Activated CD8-positive, alpha-beta memory T cell treated with anti-CD3 and anti-CD28 coated beads for 4 hours (primary cell): Measurements from ENCODE around the gene UTF1.

Experiments
- DNase-seq, 2 donors: peaks; one replicate each; pipeline ENCODE4 v3.0.0-alpha.2; 2020; ENCODE audit warnings: low read depth in 2 of 2

UTF1 gene

GRCh38 chr10:133196936-133197758 lies 32.9 kb upstream of the UTF1 start:
- DNase-seq, result no peak

- DNase-seq, result no peak
These were observed 32.2 kb upstream of the UTF1 start for GRCh38 chr10:133197786-133198185.

DNA sequence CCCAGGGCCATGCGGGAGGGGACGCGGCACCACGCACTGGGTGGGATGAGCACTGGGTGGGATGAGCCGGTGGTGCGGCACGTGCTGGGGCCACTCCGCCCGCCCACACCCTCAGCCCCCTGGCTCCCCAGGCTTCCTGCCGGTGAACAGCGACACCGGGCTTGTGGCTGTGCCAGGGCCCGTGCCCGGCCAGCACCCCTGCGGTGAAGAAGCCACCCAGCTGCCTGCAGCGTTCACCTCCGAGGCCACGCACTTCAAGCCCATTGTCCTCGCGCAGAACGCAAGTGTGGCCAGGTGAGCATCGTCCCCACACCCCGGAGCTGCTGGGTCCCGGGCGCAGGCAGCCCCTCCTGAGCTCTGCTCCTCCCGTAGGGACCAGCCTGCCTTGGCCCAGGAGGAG lies 31.8 kb upstream of the UTF1 start:
- no peak for DNase-seq

DNA sequence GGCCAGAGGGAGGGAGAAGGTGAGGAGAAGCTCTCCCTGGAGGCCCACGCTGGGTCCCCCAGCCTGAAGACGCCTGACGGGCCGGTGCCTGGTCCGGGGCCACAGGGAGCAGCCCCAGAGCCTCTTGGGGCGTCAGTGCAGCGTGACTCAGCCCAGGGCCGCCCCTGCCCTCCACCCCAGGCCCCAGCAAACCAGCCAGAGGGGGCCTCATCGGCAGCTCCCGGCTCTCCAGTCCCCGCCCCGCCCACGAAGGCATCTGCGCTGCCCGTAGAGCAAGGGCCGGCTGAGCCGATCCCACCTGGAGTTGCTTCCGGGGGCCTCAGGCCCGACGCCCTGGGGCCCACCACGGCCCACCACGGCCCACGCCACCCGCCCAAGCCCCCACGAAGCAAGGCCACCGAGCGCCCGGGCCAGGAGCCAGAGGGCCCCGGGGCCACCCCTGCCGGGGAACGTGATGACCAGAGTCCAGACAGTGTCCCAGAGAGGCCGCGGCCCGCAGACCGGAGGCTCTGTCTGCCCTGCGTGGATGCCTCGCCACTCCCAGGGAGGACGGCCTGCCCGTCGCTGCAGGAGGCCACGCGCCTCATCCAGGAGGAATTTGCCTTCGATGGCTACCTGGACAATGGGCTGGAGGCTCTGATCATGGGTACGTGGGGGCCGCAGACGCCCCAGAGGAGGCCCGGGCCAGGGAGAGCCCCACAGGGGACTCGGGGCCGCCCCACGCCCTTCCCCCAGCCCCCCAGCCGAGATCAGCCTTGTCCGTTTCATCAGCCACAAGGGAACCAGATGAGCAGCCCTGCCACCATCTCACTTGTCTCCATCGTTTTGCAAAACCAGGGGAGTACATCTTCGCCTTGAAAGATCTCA lies 31.2 kb upstream of the UTF1 start:
- no peak for DNase-seq

GRCh38 chr10:133199488-133199885 lies 30.5 kb upstream of the UTF1 start:
- DNase-seq, result no peak

DNA sequence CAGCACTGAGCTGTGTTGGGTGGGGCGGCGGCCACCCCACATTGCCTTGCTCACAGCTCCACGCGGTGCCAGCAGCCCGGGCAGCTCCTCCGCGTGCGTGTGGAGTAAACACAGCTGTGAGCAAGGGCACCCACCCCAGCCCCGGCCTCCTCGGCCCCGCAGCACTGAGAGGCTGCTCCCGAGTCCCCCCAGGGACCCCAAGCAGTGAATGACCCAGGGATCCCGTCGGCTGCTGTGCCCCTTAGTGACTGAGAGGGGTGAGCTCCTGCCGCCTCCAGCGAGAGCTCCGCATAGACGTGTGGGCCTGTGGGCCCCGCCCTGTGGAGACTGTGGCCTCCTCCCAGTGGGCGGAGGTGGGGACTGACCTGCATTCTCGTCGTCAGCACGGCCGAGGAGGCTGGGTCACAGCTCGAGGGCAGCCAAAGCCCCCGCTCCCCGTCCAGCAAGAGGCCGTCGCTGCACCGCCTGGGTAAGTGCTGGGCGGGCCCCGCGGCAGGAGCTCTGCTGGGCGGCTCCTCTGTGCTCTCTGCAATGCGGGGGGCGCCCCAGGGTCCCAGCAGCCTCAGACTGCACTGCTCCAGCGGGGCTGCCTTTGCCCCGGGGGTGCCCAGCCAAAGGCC lies 29.9 kb upstream of the UTF1 start:
- no peak for DNase-seq

DNA sequence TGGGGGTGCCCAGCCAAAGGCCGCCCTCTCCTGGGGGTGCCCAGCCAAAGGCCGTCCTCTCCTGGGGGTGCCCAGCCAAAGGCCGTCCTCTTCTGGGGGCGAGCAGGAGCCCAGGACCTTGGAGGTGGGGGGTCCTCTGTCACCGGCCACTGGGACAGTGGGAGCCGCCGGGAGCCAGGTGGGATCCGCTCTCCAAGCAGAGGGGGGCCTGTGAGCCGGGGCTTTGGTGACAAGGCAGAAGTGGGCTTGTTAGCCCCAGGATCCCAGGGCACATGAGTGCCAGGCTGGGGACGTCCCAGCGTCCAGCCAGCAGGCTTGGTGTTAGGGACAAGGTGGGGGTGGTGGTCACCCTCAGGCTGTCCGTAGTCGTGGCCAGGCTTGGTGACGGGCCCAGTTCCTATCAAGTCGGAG lies 29.4 kb upstream of the UTF1 start:
- no peak for DNase-seq

GRCh38 chr10:133201151-133201947 lies 28.7 kb upstream of the UTF1 start:
- DNase-seq, result no peak

DNA sequence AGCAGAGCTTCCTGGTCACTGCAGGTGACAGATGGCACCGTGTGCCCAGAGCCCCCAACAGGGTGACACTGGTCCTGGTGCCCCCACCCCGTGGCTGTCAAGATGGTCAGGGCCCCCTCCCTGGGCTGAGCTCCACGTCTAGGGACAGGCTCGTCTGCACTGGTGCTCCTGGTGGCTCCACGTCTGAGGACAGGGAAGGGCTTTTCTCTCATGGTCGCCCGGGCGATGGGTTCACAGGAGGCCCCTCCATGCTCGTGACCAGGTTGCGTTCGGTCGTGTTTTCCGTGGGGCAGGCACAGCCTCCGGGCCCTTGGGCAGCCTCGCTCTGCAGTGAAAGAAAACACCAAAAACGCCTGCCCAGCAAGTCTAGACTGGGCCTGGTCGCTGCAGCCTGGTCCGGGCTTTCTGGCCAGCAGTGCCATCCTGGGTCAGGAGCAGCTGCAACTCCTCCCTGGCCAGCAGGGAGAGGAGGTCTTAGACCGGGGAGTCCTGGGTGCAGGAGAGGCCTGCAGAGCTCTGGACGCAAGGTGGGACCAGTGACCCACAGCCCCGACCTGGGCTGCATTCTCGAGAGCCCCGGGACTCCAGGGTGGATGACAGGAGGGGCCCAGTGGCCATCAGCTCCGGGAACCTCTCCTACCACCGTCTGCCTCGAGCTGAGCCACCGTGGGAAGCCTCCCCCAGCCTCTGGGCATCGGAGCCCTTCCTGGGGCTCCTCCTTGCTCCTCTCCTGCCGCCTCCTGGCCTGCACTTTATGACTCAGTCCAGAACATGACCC lies 27.9 kb upstream of the UTF1 start:
- DNase-seq, result no peak

- no peak for DNase-seq
These were observed 27.0 kb upstream of the UTF1 start for GRCh38 chr10:133202778-133203651.

DNA sequence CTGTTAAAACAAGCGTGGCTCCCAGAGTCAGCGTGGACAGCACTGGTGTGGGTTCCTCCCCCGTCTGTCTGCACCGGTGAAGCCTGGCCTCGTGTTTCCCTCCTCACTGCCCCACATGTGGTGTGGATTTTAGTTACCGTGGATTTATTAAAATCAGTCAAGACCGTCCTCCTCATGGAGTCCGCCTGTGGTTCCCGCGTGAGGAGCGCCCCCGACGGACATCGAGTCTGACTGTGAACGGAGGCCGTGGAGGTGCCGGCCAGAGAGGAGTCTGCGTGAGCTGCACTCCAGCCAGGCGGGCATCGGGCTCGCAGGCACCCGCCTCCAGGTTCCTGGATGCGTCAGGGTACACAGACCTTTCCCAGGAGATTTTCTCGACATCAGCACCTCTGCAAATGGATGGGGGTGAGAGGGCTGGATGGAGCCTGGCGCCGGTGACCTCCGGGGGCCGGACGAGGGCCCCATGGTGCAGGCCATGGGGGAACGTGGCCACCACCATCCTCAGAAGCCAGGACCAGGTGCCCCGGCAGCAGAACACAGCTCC lies 26.3 kb upstream of the UTF1 start:
- DNase-seq, result no peak

DNA sequence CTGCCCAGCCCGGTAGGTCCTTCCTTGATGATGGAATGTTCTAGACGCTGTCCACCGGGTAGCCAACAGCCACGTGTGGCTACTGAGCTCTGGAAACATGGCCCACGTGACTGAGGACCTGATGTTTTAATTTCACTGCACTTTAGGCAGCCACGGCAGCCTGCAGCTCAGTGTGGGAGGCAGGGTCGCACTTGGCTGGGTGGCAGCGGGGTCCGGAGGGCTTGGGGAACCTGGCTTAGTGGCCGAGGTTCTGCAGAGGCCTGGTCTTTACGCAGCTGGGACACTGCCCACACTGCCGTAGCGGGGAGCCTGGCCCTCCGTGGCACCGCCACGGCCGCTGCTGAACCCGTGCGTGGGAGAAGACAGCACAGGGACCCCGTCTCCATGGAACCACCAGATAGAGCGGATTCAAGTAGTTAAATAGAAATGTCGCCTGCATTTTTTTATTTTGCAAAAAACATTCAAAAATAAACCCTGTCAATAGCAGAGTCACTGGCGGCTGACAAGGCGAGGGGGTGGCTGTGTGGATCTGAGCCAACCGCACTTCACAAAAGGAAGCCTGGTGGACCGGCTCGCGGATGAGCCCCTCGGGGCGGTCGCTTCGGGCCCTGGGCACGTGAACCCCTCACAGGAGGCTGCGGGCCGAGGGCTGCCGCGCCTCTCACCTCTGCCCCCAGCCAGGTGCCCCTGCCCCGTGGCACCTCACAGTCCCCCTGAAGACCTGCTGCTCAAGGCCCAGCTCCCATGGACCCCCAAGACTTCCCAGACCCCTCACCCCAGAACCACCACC lies 25.6 kb upstream of the UTF1 start:
- no peak for DNase-seq

DNA sequence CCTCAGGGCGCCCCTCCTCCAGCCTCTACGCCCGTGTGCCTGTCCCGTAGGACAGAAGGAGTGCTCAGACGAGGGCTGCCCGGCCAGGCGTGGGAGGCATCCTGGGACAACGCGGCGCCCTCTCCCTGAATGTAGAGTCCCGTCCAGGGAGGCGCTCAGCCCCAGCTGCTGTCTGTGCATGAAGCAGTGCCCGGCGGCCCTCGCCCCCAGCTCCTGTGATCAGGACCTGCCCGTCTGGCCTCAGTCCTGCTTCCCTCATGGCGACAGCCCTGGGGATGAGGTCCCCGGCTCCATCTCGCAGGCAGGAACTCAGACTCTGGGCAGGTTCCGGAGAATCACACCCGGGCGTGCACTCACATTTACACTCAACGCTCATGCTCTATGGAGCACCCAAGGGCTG lies 24.9 kb upstream of the UTF1 start:
- DNase-seq, result no peak

- DNase-seq, result no peak
These were observed 23.5 kb upstream of the UTF1 start for GRCh38 chr10:133206356-133207040.

- no peak for DNase-seq
These were observed 22.9 kb upstream of the UTF1 start for GRCh38 chr10:133207041-133207600.

- DNase-seq, result no peak
These were observed 22.4 kb upstream of the UTF1 start for GRCh38 chr10:133207627-133208026.

- no peak for DNase-seq
These were observed 21.6 kb upstream of the UTF1 start for GRCh38 chr10:133208466-133208865.

DNA sequence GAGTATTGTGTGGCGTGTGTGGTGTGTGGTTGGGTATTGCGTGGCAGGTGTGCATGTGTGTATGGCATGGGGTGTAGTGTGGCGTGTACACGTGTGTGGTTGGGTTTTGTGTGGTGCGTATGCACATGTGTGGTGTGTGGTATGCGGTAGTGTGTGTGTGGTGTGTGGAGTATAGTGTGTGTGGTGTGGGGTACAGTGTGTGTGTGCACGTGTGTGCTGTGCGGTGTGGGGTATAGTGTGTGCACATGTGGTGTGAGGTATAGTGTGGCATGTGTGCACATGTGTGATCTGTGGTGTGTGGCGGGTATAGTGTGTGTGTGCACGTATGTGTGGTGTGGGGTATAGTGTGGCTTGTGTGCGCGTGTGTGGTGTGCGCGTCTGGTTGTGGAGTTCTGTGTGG lies 20.9 kb upstream of the UTF1 start:
- no peak for DNase-seq
